GDM1 (cell line): ENCODE results near the gene GRID2.
"Not testable (repeated sequence)": the region's sequence is repeated elsewhere in the genome, so short reads cannot be mapped to it uniquely, and the experiment has no call there.

ENCODE experiments used
- DNase-seq: peaks from one replicate; lab custom pipeline; 2025; lab: John Stamatoyannopoulos, UW

GRID2 gene

DNA sequence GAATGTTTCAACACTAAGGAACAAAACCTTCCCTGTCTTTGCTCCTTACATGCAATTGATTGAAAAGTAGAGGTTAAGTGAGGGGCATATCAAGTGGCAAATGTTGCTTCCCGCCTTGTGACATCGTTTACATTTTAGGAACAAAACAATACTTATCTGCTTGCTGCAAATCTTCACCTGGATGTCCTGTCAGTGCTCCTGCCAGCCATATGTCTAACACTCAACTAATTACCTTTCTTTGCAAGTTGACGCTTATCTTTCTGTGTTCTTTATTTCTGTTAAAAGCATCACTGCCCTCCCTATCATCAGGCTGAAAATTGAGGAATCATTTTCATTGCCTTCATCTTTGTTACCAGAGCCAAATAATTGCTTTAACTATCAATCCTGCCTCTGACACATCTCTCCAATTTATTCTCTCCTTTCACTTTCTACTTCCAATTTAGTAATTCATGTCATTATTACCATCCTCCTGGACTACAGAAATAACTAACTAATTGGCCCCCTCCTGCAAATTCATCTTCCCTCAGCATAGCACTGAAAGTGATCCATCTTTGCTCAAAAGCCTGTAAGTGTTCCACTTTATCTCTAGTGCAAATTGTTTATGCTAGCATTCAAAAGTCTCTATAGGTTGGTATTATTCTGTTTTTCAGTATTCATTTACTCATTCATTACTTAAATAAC is 1226.1 kb downstream of the GRID2 start:
- no peak for DNase-seq

GRCh38 chr4:93532234-93532633 is 1228.5 kb downstream of the GRID2 start:
- no peak for DNase-seq

DNA sequence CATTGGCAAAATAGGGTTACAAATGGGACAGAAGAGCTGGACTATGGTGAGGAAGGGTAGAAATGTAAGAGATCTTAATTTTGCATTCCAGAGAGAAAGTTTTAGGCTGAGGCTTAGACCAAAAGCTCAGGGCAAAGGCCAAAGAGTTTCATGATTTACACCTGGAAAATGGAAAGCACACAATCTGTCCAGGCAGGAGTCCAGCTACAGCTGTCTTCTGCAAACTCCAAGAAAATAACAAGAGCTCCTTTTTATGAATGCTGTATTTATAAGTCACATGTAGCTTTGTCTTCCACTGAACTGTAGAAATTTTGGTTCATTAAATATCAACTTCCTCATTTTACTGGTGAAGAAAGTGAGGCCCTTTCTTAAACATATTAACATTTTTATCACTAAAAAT is 1236.8 kb downstream of the GRID2 start:
- DNase-seq = no peak

DNA sequence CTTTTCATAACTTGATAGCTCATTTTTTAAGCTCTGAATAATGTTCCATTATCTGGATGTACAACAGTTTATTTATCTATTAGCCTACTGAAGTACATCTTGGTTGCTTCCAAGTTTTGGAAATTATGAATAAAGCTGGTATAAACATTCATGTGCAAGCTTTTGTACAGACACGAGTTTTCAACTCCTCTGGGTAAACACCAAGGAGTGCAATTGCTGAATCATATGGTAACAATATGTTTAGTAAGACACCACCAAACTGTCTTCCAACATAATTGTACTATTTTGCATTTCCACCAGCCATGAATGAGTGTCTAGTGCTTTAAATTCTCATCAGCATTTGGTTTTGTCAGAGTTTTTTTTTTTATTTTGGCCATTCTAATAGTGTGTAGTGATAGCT is 1258.1 kb downstream of the GRID2 start:
- no peak for DNase-seq

DNA sequence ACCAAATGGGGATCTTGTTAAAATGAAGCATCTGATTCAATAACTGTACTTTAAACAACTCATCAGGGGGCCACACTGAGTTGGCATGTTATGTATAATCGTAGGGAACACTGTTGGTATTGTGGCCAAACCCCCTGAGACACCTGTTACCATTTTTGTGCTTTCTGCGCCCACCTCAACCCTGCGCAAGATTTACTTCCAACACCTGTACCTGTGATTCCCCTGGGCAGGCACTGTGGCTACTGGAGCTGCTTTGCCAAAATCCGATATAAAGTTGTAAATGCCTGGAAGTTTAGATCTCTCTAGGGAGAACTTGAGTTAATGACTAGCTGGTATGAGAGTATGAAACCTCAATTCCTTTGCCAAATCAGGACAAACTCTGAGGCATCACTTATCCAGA is 1265.0 kb downstream of the GRID2 start:
- DNase-seq = no peak

- DNase-seq = no peak
These were observed 1269.5 kb downstream of the GRID2 start for GRCh38 chr4:93573285-93573684.

- no peak for DNase-seq
These were observed 1275.2 kb downstream of the GRID2 start for GRCh38 chr4:93578942-93579341.

GRCh38 chr4:93605163-93605562 is 1301.4 kb downstream of the GRID2 start:
- DNase-seq = no peak

- DNase-seq = no peak
These were observed 1313.8 kb downstream of the GRID2 start for GRCh38 chr4:93617606-93618005.

GRCh38 chr4:93633721-93634120 is 1330.0 kb downstream of the GRID2 start:
- no peak for DNase-seq

DNA sequence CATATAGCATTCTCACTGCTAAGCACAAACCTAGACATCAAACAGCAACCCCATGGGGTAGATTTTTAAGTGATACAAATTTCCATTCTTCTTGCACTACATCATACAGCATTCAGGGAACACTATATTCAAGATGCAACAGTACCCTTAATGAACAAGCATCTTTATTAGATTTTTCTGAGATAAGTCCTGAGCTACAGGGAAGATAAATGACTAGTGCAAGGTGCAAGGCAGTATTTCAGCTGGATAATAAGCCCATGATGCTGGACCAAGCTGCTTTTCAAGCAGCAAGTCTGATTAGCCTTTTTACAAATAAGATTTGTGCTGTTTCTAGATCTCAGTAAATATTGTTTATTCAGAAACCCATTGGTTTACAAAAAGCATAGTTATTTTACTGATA is 1332.2 kb downstream of the GRID2 start:
- DNase-seq = no peak

GRCh38 chr4:93645120-93645519 is 1341.4 kb downstream of the GRID2 start:
- DNase-seq = no peak

- DNase-seq = no peak
These were observed 1342.6 kb downstream of the GRID2 start for GRCh38 chr4:93646233-93646930.

GRCh38 chr4:93648258-93648657 is 1344.5 kb downstream of the GRID2 start:
- no peak for DNase-seq

- no peak for DNase-seq
These were observed 1346.1 kb downstream of the GRID2 start for GRCh38 chr4:93649828-93650227.

GRCh38 chr4:93654211-93654610 is 1350.4 kb downstream of the GRID2 start:
- no peak for DNase-seq

- no peak for DNase-seq
These were observed 1353.8 kb downstream of the GRID2 start for GRCh38 chr4:93657527-93657926.

DNA sequence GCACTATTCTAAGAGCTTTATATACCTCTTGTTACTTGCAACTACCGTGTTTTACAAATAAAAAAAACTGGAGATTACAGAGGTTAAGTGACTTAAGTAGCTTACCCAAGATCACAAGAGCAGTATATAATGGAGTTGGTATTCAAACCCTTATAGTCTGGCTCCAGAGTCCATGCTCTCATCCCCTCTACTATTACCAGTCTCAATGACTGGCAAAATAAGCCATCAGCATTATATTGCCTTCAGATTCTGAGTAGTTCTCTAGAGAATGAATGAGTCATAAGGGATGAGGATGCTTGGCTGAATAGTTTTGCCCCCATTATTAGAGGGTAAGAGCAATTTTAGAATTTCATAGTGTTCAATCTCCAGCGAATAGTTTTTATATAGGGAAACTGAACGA is 1354.7 kb downstream of the GRID2 start:
- no peak for DNase-seq

DNA sequence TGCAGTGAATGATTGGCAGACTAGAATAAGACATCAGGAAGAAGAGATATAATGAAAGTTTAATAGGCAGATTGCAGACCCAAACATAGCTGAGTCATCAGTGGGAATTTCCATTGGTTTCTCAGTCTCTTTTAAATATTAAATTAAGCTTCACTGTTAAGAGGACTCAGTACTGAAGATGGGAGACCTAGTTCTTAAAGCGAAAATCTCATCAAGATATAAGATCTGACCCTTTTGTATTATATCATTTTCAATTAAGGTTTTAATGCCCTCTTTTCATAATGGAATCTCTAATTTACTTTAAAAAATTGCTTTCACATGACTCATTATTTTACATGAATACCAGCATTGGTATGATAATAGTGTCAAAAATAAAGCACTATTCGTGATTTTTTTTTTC is 1355.9 kb downstream of the GRID2 start:
- DNase-seq = no peak

DNA sequence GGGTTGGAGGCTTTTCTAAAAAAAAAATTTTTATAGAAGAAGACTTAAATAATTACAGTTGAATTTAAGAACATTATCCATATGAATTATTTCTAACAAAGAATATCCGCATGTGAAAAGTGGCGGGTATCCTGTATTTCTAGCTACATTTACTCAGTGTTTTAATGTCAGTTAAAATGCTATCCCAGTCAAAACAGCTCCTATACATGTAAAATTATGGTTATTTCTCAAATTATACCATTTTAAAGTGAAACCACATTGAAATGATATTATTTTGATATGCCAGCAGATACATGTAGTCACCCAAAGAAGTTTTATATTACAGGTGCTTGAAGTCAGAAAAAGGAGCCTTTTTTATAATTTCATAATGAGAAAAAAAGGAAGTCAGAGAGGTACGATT is 1356.3 kb downstream of the GRID2 start:
- DNase-seq = no peak

DNA sequence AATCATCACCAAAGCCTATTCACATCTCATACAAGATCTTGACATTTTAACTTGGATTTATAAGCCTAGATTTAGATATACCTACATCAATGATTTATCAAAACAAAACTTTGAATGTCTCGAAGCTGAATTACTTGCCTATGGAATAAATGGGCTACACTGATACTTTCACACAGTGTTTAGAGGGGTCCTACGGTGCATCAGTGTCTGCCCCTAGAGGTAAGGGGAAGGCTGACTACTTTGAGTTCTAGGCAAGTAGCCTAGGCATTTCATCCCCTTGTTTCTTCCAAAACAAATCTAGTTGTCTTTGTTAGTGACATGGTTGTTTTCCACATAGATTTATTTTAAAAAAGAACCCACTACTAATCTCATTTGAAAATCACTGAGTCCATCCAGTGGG is 1366.7 kb downstream of the GRID2 start:
- DNase-seq = no peak

DNA sequence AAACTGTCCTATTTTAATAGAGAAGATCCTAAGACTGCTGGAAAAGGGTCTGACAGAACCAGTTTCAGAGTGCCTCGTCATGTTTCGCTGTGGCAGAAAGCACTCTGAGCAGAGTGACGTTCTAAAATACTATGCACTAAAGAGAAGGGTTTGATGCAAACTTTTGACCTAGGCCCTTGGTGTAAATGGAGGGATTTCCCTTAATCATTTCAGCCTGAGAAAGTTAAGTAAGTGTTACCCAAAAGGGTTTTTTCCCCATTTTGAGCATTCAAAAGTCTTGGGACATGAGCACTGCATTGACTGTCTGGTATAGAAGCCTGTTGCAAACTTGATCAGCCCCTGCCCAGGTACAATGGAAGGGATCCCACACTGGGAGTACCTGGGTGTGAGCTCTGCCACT is 1367.3 kb downstream of the GRID2 start:
- DNase-seq = no peak

DNA sequence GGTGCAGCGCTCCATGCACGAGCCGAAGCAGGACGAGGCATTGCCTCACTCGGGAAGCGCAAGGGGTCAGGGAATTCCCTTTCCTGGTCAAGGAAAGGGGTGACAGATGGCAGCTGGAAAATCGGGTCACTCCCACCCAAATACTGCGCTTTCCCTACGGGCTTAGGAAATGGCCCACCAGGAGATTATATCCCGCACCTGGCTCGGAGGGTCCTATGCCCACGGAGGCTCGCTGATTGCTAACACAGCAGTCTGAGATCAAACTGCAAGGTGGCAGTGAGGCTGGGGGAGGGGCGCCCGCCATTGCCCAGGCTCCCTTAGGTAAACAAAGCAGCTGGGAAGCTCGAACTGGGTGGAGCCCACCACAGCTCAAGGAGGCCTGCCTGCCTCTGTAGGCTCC is 1373.2 kb downstream of the GRID2 start:
- DNase-seq = not testable (repeated sequence)

GRCh38 chr4:93684571-93684970 is 1380.8 kb downstream of the GRID2 start:
- DNase-seq = no peak
